Measurements from ENCODE around the gene ZNF644.

ZNF644 gene

GRCh38 chr1:90879281-90879680 lies 142.6 kb downstream of the ZNF644 start:
- no peak for TF ChIP-seq CTCF (IDR thresholded peaks at IDR 0.05; ENCODE audit: low read depth, low read length)
- Histone ChIP-seq H3K4me3 (ENCODE audit: low read depth, low read length) (no peak overlapping the region), H3K27ac (no peak overlapping the region), H3K9me3 (ENCODE audit: severe bottlenecking) (peaks cover 12% of the 10 kb centered on the region), H3K27me3 (ENCODE audit: insufficient read depth, low read depth, severe bottlenecking) (no peaks in the 10 kb centered on the region), H3K36me3 (no peaks in the 10 kb centered on the region)
- no peak for DNase-seq

- H3K9me3 ChIP-seq (ENCODE audit: severe bottlenecking): peaks cover 12% of the 10 kb centered on the region
- H3K36me3 ChIP-seq: no peaks in the 10 kb centered on the region
- no peak for DNase-seq
- H3K27ac ChIP-seq: no peak overlapping the region
- no peaks in the 10 kb centered on the region for H3K27me3 ChIP-seq (ENCODE audit: insufficient read depth, low read depth, severe bottlenecking)
- H3K4me3 ChIP-seq (ENCODE audit: low read depth, low read length): no peak overlapping the region
- TF ChIP-seq CTCF (IDR thresholded peaks at IDR 0.05; ENCODE audit: low read depth, low read length): no peak
Measured at GRCh38 chr1:90876101-90876500, 145.7 kb downstream of the ZNF644 start.
